SU-DHL-6 (cell line): ENCODE results near the gene KRT15.

Experiments used
- CTCF ChIP-seq: fragments of 200-600 bp; sonication (generic); IDR thresholded peaks from one replicate; pipeline ENCODE4 v1.5.1; 2017; ENCODE audit warnings: antibody characterized with exemption, mild to moderate bottlenecking, low read length, moderate library complexity; ENCODE audit not compliant: insufficient read depth, poor library complexity, severe bottlenecking
- EZH2phosphoT487 ChIP-seq: fragments of 200-600 bp; sonication (generic), shearing (Covaris generic); conservative IDR thresholded peaks from 2 replicates; pipeline ENCODE4 v1.6.1; 2018; ENCODE audit warnings: mild to moderate bottlenecking, antibody characterized with exemption, low read length, moderate library complexity, mixed read lengths

- TF ChIP-seq CTCF = no peak
- TF ChIP-seq EZH2phosphoT487 = no peak
Observed at GRCh38 chr17:41552455-41552854, 33.8 kb upstream of the KRT15 start.
